NCI-H82 treated with DMSO at 0.1 percent for 48 hours (cell line): ENCODE measurements around the gene ADARB2.

ENCODE experiments used
- DNase-seq: peaks from one replicate; lab custom pipeline; 2025; ENCODE audit not compliant: unreplicated experiment; lab: John Stamatoyannopoulos, UW

ADARB2 gene

GRCh38 chr10:1598393-1599153, 138.8 kb downstream of the ADARB2 start:
- DNase-seq = no peak

GRCh38 chr10:1597370-1598146, 139.8 kb downstream of the ADARB2 start:
- no peak for DNase-seq

GRCh38 chr10:1596482-1597099, 140.7 kb downstream of the ADARB2 start:
- DNase-seq = no peak

- no peak for DNase-seq
These were observed 141.6 kb downstream of the ADARB2 start for GRCh38 chr10:1595726-1596125.

GRCh38 chr10:1595242-1595600, 142.1 kb downstream of the ADARB2 start:
- DNase-seq = no peak

- no peak for DNase-seq
These were observed 142.7 kb downstream of the ADARB2 start for GRCh38 chr10:1594372-1595241.

- no peak for DNase-seq
These were observed 145.6 kb downstream of the ADARB2 start for GRCh38 chr10:1591742-1592141.

- no peak for DNase-seq
These were observed 146.3 kb downstream of the ADARB2 start for GRCh38 chr10:1591045-1591444.

- DNase-seq = no peak
These were observed 148.1 kb downstream of the ADARB2 start for GRCh38 chr10:1589257-1589656.

GRCh38 chr10:1582739-1583138, 154.6 kb downstream of the ADARB2 start:
- DNase-seq = no peak

GRCh38 chr10:1581189-1581588, 156.1 kb downstream of the ADARB2 start:
- no peak for DNase-seq

- no peak for DNase-seq
These were observed 157.7 kb downstream of the ADARB2 start for GRCh38 chr10:1579671-1580070.

GRCh38 chr10:1579141-1579491, 158.2 kb downstream of the ADARB2 start:
- no peak for DNase-seq

GRCh38 chr10:1578392-1579140, 158.8 kb downstream of the ADARB2 start:
- no peak for DNase-seq

- DNase-seq = no peak
These were observed 159.4 kb downstream of the ADARB2 start for GRCh38 chr10:1577945-1578344.

GRCh38 chr10:1577373-1577770, 160.0 kb downstream of the ADARB2 start:
- no peak for DNase-seq

GRCh38 chr10:1576467-1577372, 160.6 kb downstream of the ADARB2 start:
- DNase-seq = no peak

- DNase-seq = no peak
These were observed 161.7 kb downstream of the ADARB2 start for GRCh38 chr10:1575481-1576244.

GRCh38 chr10:1574719-1575118, 162.6 kb downstream of the ADARB2 start:
- no peak for DNase-seq
